GM19328 (cell line): ENCODE data around the gene FRMD5.

Experiments
- ATAC-seq: cut with Tn5 transposase; IDR thresholded peaks from one replicate; pipeline ENCODE4 v1.9.1; 2021; ENCODE audit warnings: mild to moderate bottlenecking, moderate library complexity; ENCODE audit not compliant: unreplicated experiment

The FRMD5 gene

GRCh38 chr15:44096596-44096995 is 98.5 kb downstream of the FRMD5 start:
- ATAC-seq: no peak

GRCh38 chr15:44094781-44095180 is 100.3 kb downstream of the FRMD5 start:
- ATAC-seq: no peak

GRCh38 chr15:44093836-44094235 is 101.2 kb downstream of the FRMD5 start:
- no peak for ATAC-seq

GRCh38 chr15:44092221-44092620 is 102.8 kb downstream of the FRMD5 start:
- no peak for ATAC-seq

DNA sequence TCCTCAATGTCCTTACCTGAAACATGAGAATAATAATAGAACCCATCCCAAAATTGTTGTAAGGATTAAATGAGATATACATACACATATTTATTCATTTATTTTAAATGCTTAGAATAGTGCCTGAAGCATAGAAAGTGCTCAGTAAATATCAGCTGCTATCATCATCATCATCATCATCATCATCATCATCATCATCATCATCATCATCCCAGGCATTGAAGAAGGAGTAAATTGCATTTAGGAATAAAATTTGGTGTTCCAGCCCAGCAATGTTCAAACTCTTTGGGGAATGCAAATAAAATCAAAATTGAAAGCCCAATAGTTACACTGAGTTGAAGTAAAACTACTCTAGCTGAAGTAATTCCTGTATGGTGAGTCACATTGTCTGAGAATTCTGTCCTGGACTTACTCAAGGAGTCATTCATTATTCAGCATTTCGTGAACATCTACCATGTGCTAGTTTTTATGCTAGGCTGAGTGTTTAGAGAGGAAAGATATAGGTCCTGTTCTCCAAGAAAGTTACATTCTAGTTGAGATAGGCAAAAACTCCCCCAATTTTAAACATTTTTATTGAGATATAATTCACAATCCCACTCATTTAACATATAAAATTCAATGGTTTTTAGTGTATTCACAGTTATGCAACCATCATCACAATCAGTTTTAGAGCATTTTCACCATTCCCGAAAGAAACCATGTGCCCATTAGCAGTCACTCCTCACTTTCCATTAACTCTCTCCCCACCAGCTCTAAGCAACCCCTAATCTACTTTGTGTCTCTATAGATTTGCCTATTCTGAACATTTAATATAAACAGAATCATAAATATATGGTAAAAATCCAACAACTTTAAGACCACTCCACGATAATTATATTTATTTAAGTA is 107.2 kb downstream of the FRMD5 start:
- ATAC-seq: no peak

DNA sequence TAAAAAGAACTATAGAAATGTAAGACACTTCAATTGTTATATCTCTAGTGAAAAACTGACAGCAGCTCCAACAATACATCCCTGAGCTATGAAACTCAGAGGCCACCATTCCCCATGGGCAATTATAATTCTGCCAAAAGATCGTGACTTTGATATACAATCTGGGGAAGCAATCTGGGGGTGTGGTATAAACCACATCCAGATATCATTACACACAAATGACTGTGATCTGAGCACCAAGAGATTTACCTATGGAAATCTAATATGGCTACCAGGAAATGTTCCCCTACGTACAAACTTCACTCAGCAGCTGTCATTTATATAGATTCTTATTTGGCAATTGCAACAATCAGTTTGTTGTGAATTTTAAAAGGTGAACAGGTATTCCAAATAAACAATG is 110.3 kb downstream of the FRMD5 start:
- no peak for ATAC-seq

GRCh38 chr15:44084171-44084570 is 110.9 kb downstream of the FRMD5 start:
- ATAC-seq: no peak

GRCh38 chr15:44082558-44083157 is 112.4 kb downstream of the FRMD5 start:
- ATAC-seq: no peak

- ATAC-seq: no peak
These were observed 113.8 kb downstream of the FRMD5 start for GRCh38 chr15:44081026-44082013.

DNA sequence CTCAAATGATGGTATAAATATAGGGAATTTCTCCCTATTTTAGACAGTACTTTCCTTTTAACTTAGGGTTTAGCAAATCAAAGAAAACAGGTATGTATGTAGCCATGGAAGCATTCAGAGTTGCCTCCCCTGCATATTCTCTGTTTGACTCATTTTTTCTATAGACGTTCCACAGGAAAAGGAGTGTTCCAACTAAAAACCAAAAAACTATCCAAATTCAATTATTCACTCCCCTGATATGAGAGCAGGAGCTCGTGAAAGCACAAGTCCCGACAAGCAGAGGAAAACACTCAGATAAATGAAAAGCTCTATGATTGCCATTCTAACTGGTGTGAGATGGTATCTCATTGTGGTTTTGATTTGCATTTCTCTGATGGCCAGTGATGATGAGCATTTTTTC is 119.5 kb downstream of the FRMD5 start:
- ATAC-seq: no peak

DNA sequence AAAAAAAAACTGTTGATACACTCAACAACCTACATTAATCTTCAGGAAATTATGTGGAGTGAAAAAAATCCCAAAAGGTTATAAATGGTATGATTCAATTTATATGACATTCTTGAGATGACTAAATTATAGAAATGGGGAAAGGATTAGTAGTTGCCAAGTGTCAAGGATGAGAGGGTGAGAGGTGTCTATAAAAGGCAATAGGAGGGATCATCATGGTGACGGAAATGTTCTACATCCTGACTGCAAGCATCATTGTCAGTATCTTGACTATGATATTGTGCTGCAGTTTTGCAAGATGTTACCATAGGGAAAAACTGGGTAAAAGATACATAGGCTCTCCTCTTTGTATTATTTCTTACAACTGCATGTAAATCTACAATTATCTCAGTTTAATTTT is 125.6 kb downstream of the FRMD5 start:
- ATAC-seq: no peak

GRCh38 chr15:44068347-44068746 is 126.7 kb downstream of the FRMD5 start:
- ATAC-seq: no peak

DNA sequence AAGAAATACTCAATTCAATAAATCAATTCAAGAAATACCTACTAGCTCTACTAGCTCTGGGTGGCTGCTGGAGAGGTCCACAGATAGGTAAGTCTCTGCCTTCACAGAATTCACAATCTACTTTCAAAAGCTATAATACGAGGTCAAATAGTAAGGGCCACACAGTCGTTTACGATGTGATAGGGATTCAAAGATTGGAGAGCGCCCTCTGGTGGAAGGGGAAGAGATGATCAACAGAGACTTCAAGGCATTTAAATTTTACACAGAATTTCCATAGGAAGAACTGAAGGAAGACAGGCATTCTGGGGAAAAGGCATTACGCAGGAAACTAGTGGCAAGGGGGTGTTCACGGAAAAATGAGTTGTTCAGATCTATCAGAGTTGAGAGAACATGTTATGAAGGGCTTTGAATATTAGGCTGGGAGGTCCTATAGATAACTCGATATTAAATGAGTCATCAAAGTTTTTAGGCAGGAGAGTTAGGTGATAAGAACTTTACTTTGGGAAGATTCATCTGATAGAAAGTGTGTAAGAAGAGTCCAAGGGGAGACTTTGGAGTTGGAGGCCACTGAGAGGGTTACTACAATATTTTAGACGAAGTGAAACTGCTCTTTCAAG is 128.8 kb downstream of the FRMD5 start:
- ATAC-seq: no peak

- ATAC-seq: no peak
These were observed 130.4 kb downstream of the FRMD5 start for GRCh38 chr15:44064706-44065105.

- no peak for ATAC-seq
These were observed 136.9 kb downstream of the FRMD5 start for GRCh38 chr15:44058126-44058525.

GRCh38 chr15:44045661-44046060 is 149.4 kb downstream of the FRMD5 start:
- no peak for ATAC-seq

DNA sequence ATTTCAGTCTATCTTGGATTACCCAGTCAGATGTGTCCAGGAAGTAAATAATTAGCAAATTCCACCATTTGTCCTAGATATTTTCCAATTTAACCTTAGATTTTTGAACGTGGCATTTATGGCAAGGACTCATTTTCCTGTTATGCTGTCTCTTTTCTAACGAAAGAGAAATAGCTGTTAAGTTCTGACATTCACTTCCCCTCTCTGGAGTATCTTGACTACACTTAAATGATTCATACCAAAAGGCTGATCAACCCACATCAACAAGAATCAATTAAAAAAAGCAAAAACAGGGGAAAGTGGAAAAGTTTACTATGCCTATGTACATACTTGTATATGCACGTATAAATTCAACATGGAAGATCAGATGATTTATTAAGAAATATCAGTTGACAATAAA is 149.9 kb downstream of the FRMD5 start:
- no peak for ATAC-seq

- ATAC-seq: no peak
These were observed 156.3 kb downstream of the FRMD5 start for GRCh38 chr15:44038755-44039191.

DNA sequence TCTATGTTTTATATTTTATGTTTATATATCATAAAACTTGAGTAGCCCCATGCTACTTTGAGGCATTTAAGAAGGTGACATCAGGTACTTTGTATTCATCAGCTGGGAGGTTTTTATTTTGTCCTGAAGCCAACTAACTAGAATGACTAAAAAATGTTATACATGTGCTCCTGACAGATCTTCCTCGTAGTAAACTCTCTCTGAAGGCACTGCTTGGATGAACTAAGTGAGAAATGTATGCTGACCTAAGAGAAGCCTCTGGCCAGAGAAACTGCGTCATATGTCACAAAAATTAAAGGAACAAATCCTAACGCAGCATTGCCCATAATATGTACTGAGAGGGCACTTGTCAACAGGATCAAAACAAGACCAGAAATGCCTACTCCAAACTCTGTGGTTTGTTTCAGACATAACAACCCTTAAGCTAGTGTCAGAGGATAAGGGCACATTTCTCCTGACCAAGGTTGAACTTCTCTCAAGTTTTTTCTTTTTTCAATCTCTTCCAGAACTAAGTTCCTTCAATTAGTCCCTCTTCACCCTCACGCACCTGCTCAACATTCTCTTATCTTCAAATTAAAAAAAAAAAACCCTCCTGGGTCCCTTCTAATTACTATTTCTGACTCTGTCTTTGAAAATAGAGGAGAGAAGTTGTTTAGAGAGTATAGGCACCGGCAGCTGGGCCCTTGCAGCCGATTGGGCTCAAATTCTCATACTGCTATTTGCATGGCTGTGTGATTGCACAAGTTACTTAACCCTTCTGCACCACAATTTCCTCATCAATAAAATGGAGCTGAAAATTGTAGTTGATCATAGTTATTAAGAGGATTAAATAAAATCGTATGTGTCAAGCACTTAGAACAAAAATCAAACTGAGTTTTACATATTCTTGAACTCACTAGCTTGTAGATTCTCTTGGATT is 159.0 kb downstream of the FRMD5 start:
- no peak for ATAC-seq
